Measurements from ENCODE around the gene TEK. TPM values are rescaled to one million over a fixed set of nuclear protein-coding genes. Genes with fewer than 3 reads are reported as not detected.
"Not testable (repeated sequence)": the region's sequence is repeated elsewhere in the genome, so short reads cannot be mapped to it uniquely, and the experiment has no call there.

TEK gene
- total RNA-seq, 6 donors from 2014 or later = 13.6 to 46.7 (median 26.5) TPM

DNA sequence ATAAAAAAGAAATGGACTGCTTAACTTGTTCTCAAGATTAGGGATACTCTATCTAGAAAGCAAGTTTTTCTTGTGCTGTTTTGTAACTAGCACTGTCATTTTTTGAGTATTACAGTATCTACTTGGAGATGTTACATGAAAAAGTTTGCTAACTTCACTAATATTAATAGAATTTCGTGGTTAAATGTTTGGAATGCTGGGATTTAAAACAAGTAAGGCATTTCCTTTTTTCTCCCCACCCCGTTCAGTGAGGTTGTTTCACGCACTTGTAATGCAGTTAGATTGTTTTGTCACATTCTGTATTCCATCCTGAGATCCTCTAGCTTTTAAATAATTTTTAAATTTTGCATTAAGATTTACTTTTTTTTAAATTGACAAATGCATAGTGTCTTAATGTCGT, 20.0 kb upstream of the TEK start:
- DNase-seq (no peak), ATAC-seq (ENCODE audit: low FRiP score in 2 of 2) (no peak)
- no peak for TF ChIP-seq POLR2AphosphoS5 (IDR thresholded peaks at IDR 0.05)
- TF ChIP-seq, protein P1, sequence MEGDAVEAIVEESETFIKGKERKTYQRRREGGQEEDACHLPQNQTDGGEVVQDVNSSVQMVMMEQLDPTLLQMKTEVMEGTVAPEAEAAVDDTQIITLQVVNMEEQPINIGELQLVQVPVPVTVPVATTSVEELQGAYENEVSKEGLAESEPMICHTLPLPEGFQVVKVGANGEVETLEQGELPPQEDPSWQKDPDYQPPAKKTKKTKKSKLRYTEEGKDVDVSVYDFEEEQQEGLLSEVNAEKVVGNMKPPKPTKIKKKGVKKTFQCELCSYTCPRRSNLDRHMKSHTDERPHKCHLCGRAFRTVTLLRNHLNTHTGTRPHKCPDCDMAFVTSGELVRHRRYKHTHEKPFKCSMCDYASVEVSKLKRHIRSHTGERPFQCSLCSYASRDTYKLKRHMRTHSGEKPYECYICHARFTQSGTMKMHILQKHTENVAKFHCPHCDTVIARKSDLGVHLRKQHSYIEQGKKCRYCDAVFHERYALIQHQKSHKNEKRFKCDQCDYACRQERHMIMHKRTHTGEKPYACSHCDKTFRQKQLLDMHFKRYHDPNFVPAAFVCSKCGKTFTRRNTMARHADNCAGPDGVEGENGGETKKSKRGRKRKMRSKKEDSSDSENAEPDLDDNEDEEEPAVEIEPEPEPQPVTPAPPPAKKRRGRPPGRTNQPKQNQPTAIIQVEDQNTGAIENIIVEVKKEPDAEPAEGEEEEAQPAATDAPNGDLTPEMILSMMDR (IDR thresholded peaks at IDR 0.05) = no peak
- TF ChIP-seq EP300 (IDR thresholded peaks at IDR 0.05) = no peak
- no peak for TF ChIP-seq POLR2A (IDR thresholded peaks at IDR 0.05)
- Histone ChIP-seq H3K9me3 (no peaks in the 10 kb centered on the region), H3K4me1 (peaks cover 0 to 3% (median 0%) of the 10 kb centered on the region in 4 donors), H3K27ac (no peak overlapping the region), H3K4me3 (no peak overlapping the region), H3K36me3 (no peaks in the 10 kb centered on the region), H3K27me3 (no peaks in the 10 kb centered on the region)
- WGBS, 2 donors = 68 to 71% methylated on average over 4 of the region's 4 CpGs

- no peaks in the 10 kb centered on the region for H3K36me3 ChIP-seq
- no peak for DNase-seq
- WGBS, 2 donors = 89 to 91% methylated on average over 4 of the region's 4 CpGs
- no peak overlapping the region for H3K27ac ChIP-seq
- no peak for ATAC-seq (ENCODE audit: low FRiP score in 2 of 2)
- H3K27me3 ChIP-seq = no peaks in the 10 kb centered on the region
- no peaks in the 10 kb centered on the region for H3K9me3 ChIP-seq
- peaks cover 0 to 6% (median 0%) of the 10 kb centered on the region in 4 donors for H3K4me1 ChIP-seq
- TF ChIP-seq, protein P1 (IDR thresholded peaks at IDR 0.05) = no peak
- TF ChIP-seq POLR2AphosphoS5 (IDR thresholded peaks at IDR 0.05) (no peak), EP300 (IDR thresholded peaks at IDR 0.05) (no peak), POLR2A (IDR thresholded peaks at IDR 0.05) (no peak)
- H3K4me3 ChIP-seq = no peak overlapping the region
Measured at GRCh38 chr9:27089706-27090105, 19.3 kb upstream of the TEK start.

GRCh38 chr9:27090231-27090630, 18.8 kb upstream of the TEK start:
- H3K27me3 ChIP-seq = no peaks in the 10 kb centered on the region
- no peaks in the 10 kb centered on the region for H3K9me3 ChIP-seq
- no peak overlapping the region for H3K4me3 ChIP-seq
- H3K36me3 ChIP-seq = no peaks in the 10 kb centered on the region
- no peak for ATAC-seq (ENCODE audit: low FRiP score in 2 of 2)
- H3K4me1 ChIP-seq = peaks cover 0 to 8% (median 0%) of the 10 kb centered on the region in 4 donors
- TF ChIP-seq POLR2A (IDR thresholded peaks at IDR 0.05) = no peak
- TF ChIP-seq EP300 (IDR thresholded peaks at IDR 0.05) = no peak
- TF ChIP-seq, protein P1 (IDR thresholded peaks at IDR 0.05) = no peak
- TF ChIP-seq POLR2AphosphoS5 (IDR thresholded peaks at IDR 0.05) = no peak
- no peak overlapping the region for H3K27ac ChIP-seq
- no peak for DNase-seq

- TF ChIP-seq EP300 (IDR thresholded peaks at IDR 0.05) = no peak
- TF ChIP-seq POLR2A (IDR thresholded peaks at IDR 0.05) = no peak
- TF ChIP-seq, protein P1 (IDR thresholded peaks at IDR 0.05) = no peak
- no peak for TF ChIP-seq POLR2AphosphoS5 (IDR thresholded peaks at IDR 0.05)
- Histone ChIP-seq H3K36me3 (no peaks in the 10 kb centered on the region), H3K9me3 (no peaks in the 10 kb centered on the region), H3K27ac (no peak overlapping the region), H3K27me3 (no peaks in the 10 kb centered on the region), H3K4me3 (no peak overlapping the region), H3K4me1 (peaks cover 0 to 5% (median 0%) of the 10 kb centered on the region in 4 donors)
- whole genome bisulfite sequencing, 2 donors = 100% methylated on average over 1 of the region's 1 CpG
- no peak for DNase-seq
- no peak for ATAC-seq (ENCODE audit: low FRiP score in 2 of 2)
Measured at GRCh38 chr9:27090711-27091110, 18.3 kb upstream of the TEK start.

GRCh38 chr9:27092496-27092895, 16.5 kb upstream of the TEK start:
- not testable (repeated sequence) for H3K4me1 ChIP-seq; H3K4me3 ChIP-seq; H3K9me3 ChIP-seq; ATAC-seq (ENCODE audit: low FRiP score in 2 of 2); H3K27ac ChIP-seq; H3K27me3 ChIP-seq; H3K36me3 ChIP-seq
- 98 to 100% methylated on average over 5 to 25 of the region's 27 CpGs for WGBS, 2 donors
- peak in 1 of 2 donors; percentile 77 for DNase-seq

GRCh38 chr9:27093384-27094067, 15.5 kb upstream of the TEK start:
- not testable (repeated sequence) for ATAC-seq (ENCODE audit: low FRiP score in 2 of 2); H3K9me3 ChIP-seq; H3K4me3 ChIP-seq; H3K4me1 ChIP-seq; H3K36me3 ChIP-seq; H3K27ac ChIP-seq; H3K27me3 ChIP-seq; DNase-seq
- 55 to 76% methylated on average over 17 of the region's 17 CpGs for WGBS, 2 donors
